Gastroesophageal sphincter (tissue), 4 donors: ENCODE results near the gene SDK1. TPM values are rescaled to one million over a fixed set of nuclear protein-coding genes. Genes with fewer than 3 reads are reported as not detected.
A peak's percentile ranks its signal among the peaks of the same experiment; 100 is the strongest.

Experiments used
- ATAC-seq: fragments of 150-250 bp; one replicate; pipeline ENCODE4 v1.9.1; 2016; ENCODE audit warnings: mild to moderate bottlenecking, moderate library complexity
- H3K27ac ChIP-seq, 4 donors: fragments of 200-600 bp; sonication (generic) in 3 of 4; 1 replicate in 3 of 4; 2 replicates in 1 of 4; pipeline ENCODE4 v1.5.1; 2016 to 2019
- H3K27me3 ChIP-seq: fragments of 200-600 bp; sonication (generic); one replicate; pipeline ENCODE4 v1.5.1; 2019
- H3K36me3 ChIP-seq, 2 donors: fragments of 200-600 bp; sonication (generic); one replicate each; pipeline ENCODE4 v1.5.1; 2019; ENCODE audit warnings: control low read depth in 1 of 2
- H3K4me1 ChIP-seq, 3 donors: fragments of 200-600 bp; sonication (generic); 1 replicate in 2 of 3; 2 replicates in 1 of 3; pipeline ENCODE4 v1.5.1; 2016 to 2019; ENCODE audit warnings: control low read depth in 2 of 3
- H3K4me3 ChIP-seq, 2 donors: fragments of 200-600 bp; sonication (generic); one replicate each; pipeline ENCODE4 v1.5.1; 2019; ENCODE audit warnings: mild to moderate bottlenecking in 1 of 2, moderate library complexity in 1 of 2
- H3K9me3 ChIP-seq, 3 donors: fragments of 200-600 bp; sonication (generic); one replicate each; pipeline ENCODE4 v1.5.1; 2017 to 2019; ENCODE audit warnings: control low read depth in 2 of 3
- EP300 ChIP-seq: sonication (generic); formaldehyde crosslinking; IDR thresholded peaks from one replicate; pipeline ENCODE4 v1.6.1; 2017; ENCODE audit warnings: antibody characterized with exemption, mild to moderate bottlenecking
- POLR2A ChIP-seq, 2 donors: fragments of 450-650 bp; IDR thresholded peaks; one replicate each; pipeline ENCODE4 v1.6.1; 2017; ENCODE audit warnings: antibody characterized with exemption in 2 of 2, mild to moderate bottlenecking in 2 of 2, moderate library complexity in 1 of 2
- POLR2AphosphoS5 ChIP-seq: sonication (generic); formaldehyde crosslinking; IDR thresholded peaks from one replicate; pipeline ENCODE4 v1.6.1; 2017; ENCODE audit warnings: antibody characterized with exemption
- WGBS, 2 donors: methylation state at CpG; one replicate each; pipeline ENCODE4 v1.1.5; 2018; ENCODE audit warnings: low coverage in 1 of 2; 5-methylcytosine and 5-hydroxymethylcytosine counted together
- total RNA-seq, 4 donors: library from RNA; depleted of rRNA; stranded (reverse); fragments of >200 nt; gene quantifications; one replicate each; pipeline ENCODE4 v1.1.0, GENCODE V29; 2016
- TF ChIP-seq, protein P1 (sequence below), 4 experiments: fragments of 200-600 bp in 2 of 4; fragments of 450-650 bp in 2 of 4; sonication (generic) in 1 of 4; IDR thresholded peaks; one replicate each; pipeline ENCODE4 v1.5.1; 2017 to 2019; ENCODE audit warnings: antibody characterized with exemption in 4 of 4, mild to moderate bottlenecking in 2 of 4, moderate library complexity in 2 of 4

The SDK1 gene
- total RNA-seq, 4 donors from 2014 or later = 6.1 to 13.6 (median 8.7) TPM

DNA sequence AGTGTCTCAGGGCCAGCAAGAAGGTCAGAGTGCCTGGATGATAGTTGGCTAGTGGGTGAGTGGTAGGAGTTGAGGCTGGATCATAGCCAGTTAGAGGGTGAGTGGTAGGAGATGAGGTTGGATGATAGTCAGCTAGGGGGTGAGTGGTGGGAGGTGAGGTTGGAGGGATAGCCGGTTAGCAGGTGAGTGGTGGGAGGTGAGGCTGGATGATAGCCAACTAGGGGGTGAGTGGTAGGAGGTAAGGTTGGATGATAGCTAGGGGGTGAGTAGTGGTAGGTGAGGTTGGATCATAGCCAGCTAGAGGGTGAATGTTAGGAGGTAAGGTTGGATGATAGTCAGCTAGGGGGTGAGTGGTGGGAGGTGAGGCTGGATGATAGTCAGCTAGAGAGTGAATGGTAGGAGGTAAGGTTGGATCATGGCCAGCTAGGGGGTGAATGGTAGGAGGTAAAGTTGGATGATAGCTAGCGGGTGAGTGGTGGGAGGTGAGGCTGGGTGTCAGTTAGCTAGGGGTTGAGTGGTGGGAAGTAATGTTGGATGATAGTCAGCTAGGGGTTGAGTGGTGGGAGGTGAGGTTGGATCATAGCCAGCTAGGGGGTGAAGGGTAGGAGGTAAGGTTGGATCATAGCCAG is 226.6 kb downstream of the SDK1 start:
- Histone ChIP-seq H3K27me3 (no peaks in the 10 kb centered on the region), H3K9me3 (no peaks in the 10 kb centered on the region), H3K4me3 (no peak overlapping the region), H3K36me3 (no peaks in the 10 kb centered on the region), H3K27ac (no peak overlapping the region), H3K4me1 (no peaks in the 10 kb centered on the region)
- TF ChIP-seq EP300 = no peak
- TF ChIP-seq POLR2AphosphoS5 = no peak
- WGBS, 2 donors = 82 to 92% methylated on average over 2 of the region's 2 CpGs
- ATAC-seq = no peak

DNA sequence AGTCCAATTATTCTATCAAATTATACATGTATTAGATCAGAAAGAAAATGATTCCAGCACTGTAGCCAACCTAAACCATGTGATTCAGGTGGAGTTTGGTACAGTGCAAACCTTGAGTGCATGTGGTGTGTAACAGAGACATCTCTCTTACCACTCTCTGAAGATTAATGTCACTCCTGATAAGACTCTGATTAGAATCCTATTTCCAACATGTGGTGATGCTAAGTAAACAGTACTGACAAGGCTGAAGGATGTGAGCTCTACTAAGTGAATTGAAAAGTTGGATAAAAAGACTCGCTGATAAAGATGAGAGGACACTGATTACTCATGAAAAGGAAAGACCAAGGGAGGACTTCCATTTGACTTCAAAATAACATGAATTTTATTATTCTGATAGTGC is 232.0 kb downstream of the SDK1 start:
- Histone ChIP-seq H3K4me3 (no peak overlapping the region), H3K9me3 (no peaks in the 10 kb centered on the region), H3K27me3 (no peaks in the 10 kb centered on the region), H3K4me1 (no peaks in the 10 kb centered on the region), H3K36me3 (no peaks in the 10 kb centered on the region), H3K27ac (no peak overlapping the region)
- ATAC-seq = no peak
- WGBS, 2 donors = 56 to 62% methylated on average over 1 of the region's 1 CpG
- TF ChIP-seq, protein P1, sequence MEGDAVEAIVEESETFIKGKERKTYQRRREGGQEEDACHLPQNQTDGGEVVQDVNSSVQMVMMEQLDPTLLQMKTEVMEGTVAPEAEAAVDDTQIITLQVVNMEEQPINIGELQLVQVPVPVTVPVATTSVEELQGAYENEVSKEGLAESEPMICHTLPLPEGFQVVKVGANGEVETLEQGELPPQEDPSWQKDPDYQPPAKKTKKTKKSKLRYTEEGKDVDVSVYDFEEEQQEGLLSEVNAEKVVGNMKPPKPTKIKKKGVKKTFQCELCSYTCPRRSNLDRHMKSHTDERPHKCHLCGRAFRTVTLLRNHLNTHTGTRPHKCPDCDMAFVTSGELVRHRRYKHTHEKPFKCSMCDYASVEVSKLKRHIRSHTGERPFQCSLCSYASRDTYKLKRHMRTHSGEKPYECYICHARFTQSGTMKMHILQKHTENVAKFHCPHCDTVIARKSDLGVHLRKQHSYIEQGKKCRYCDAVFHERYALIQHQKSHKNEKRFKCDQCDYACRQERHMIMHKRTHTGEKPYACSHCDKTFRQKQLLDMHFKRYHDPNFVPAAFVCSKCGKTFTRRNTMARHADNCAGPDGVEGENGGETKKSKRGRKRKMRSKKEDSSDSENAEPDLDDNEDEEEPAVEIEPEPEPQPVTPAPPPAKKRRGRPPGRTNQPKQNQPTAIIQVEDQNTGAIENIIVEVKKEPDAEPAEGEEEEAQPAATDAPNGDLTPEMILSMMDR (IDR thresholded peaks at IDR 0.05) = no peak
- TF ChIP-seq POLR2AphosphoS5 (no peak), POLR2A (IDR thresholded peaks at IDR 0.05) (no peak), EP300 (no peak)

DNA sequence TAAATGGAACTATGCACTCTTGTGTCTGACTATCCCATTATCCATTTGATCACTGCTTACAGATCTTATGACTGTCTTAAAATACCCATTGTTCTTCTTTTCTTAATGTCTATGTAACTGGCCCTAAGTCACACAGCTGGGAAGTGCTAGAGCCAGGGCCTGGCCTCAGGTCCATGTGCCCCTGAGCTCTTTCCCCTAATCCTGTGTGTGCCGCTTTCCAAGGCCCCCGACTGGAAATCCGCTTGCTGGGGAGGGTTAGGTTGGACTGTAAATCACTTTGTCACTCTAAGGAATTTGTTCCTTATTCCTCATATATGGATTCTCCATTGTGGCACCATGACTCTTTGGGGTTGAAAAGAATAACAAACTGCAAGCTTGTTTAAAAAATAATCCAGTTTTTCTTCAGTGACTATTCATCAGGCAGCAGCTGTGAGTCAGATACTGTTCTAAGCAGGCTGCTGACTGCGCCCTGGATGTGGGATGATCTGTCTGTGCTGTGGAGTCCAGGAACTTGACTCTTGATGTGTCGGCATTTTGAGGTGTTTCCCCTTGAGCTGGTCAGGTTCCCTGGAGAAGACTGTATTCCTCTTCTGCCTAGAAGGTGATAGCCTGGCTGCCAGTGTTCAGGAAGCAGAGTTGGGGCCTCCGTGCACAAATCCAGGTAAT is 236.3 kb downstream of the SDK1 start:
- ATAC-seq = no peak
- no peak for TF ChIP-seq POLR2A (IDR thresholded peaks at IDR 0.05)
- TF ChIP-seq POLR2AphosphoS5 = no peak
- TF ChIP-seq, protein P1 (IDR thresholded peaks at IDR 0.05) = no peak
- no peak for TF ChIP-seq EP300
- H3K4me1 ChIP-seq = no peaks in the 10 kb centered on the region

DNA sequence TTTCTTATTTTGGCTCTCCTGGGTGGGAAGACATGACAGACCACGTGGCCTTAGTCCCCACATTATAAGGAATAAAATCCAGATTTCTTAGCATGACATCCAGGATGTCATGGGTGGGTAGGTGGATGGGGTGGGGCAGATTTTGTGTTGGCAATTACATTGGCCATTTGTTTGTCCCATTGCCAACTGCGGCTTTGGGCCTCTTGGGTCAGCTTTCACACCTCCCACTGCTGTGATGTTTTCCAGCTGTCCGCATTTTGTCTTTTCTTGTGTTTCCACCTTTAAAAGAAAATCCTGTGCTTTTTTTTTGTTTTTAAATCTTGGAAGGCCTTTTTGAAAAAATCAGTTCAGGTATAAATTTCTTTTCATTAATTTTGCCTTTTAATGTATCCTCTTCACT is 237.0 kb downstream of the SDK1 start:
- WGBS, 2 donors = 71 to 75% methylated on average over 2 to 3 of the region's 3 CpGs

More for the DNA sequence above, 236.3 kb downstream of the SDK1 start:
- H3K27me3 ChIP-seq = no peaks in the 10 kb centered on the region
- no peak overlapping the region for H3K4me3 ChIP-seq
- H3K36me3 ChIP-seq = no peaks in the 10 kb centered on the region
- H3K9me3 ChIP-seq = no peaks in the 10 kb centered on the region
- peak overlapping the region in 2 of 4 donors; percentile 26 to 46 for H3K27ac ChIP-seq
- WGBS, 2 donors = 50 to 83% methylated on average over 4 to 6 of the region's 6 CpGs

DNA sequence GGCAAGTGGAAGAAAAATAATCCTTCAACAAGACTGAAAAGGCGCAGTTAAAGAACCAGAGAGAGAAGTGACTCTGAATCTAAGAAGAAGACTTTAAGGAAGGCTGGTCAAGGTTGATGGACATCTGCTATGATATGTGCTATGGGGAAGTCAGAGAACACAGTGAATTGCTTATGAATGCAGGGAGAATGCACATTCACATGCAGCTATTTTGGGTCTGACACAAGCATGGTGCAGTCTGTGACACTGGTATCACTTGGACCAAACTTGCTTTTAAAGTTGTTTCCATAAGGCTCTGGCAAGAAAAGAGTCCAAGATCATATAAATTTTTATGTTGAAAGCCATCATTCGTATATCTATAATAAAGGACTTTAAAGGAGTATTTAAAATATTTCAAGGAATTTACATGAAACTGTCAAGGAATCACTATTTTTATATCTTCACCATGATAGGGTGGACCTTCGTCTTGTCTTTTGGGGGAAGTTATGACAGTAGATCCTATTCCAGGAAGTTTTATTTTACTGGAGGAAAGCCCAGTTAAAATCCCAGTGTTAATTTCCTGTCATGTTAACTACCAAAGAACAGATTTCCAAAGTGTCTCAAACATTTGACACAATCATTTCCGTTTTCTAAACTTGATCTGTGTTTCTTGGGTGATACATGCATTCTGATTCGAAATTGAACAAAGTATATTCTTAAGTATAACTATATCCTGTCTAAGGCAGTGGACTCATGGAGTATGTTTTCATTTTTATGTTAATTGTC is 239.6 kb downstream of the SDK1 start:
- Histone ChIP-seq H3K27ac (no peak overlapping the region), H3K4me3 (no peak overlapping the region), H3K9me3 (no peaks in the 10 kb centered on the region), H3K27me3 (no peaks in the 10 kb centered on the region), H3K4me1 (no peaks in the 10 kb centered on the region), H3K36me3 (no peaks in the 10 kb centered on the region)
- WGBS, 2 donors = 41 to 64% methylated on average over 4 to 5 of the region's 5 CpGs
- ATAC-seq = no peak
- TF ChIP-seq, protein P1 (IDR thresholded peaks at IDR 0.05) = no peak
- TF ChIP-seq EP300 (no peak), POLR2A (IDR thresholded peaks at IDR 0.05) (no peak), POLR2AphosphoS5 (no peak)

More for the DNA sequence above, 237.0 kb downstream of the SDK1 start:
- TF ChIP-seq POLR2AphosphoS5 (no peak), POLR2A (IDR thresholded peaks at IDR 0.05) (no peak), EP300 (no peak)
- TF ChIP-seq, protein P1 (IDR thresholded peaks at IDR 0.05) = no peak
- H3K9me3 ChIP-seq = no peaks in the 10 kb centered on the region
- no peak for ATAC-seq
- no peaks in the 10 kb centered on the region for H3K27me3 ChIP-seq
- no peaks in the 10 kb centered on the region for H3K36me3 ChIP-seq
- no peak overlapping the region for H3K4me3 ChIP-seq
- peak overlapping the region in 1 of 4 donors; percentile 26 for H3K27ac ChIP-seq
- no peaks in the 10 kb centered on the region for H3K4me1 ChIP-seq
